Measurements from ENCODE around the gene C1S.
A peak's percentile ranks its signal among the peaks of the same experiment; 100 is the strongest.
"Not testable (repeated sequence)": the region's sequence is repeated elsewhere in the genome, so short reads cannot be mapped to it uniquely, and the experiment has no call there.

C1S gene

GRCh38 chr12:7107181-7107580 is 46.7 kb downstream of the C1S start:
- DNase-seq = not testable (repeated sequence)

- no peak for DNase-seq
These were observed 47.1 kb downstream of the C1S start for GRCh38 chr12:7107636-7108002.

- peak; percentile 80 for DNase-seq
These were observed 47.7 kb downstream of the C1S start for GRCh38 chr12:7108003-7108795.

GRCh38 chr12:7108796-7109571 is 48.5 kb downstream of the C1S start, which contains the start of gene C1RL:
TSS of gene C1RL (minus strand) at chr12:7109214. CDS start at chr12:7109180, 34 bp downstream.
- peak; percentile 91 for DNase-seq

GRCh38 chr12:7109572-7109920 is 49.0 kb downstream of the C1S start:
- DNase-seq = no peak

- no peak for DNase-seq
These were observed 50.1 kb downstream of the C1S start for GRCh38 chr12:7110661-7111060.

- DNase-seq = no peak
These were observed 51.5 kb downstream of the C1S start for GRCh38 chr12:7112041-7112440.

GRCh38 chr12:7113389-7113871 is 52.9 kb downstream of the C1S start:
- DNase-seq = peak; percentile 59

- DNase-seq = no peak
These were observed 53.5 kb downstream of the C1S start for GRCh38 chr12:7114008-7114407.

GRCh38 chr12:7114851-7115250 is 54.3 kb downstream of the C1S start:
- no peak for DNase-seq

GRCh38 chr12:7116196-7116595 is 55.7 kb downstream of the C1S start:
- no peak for DNase-seq

GRCh38 chr12:7116916-7117315 is 56.4 kb downstream of the C1S start:
- DNase-seq = no peak

- no peak for DNase-seq
These were observed 57.2 kb downstream of the C1S start for GRCh38 chr12:7117670-7118069.

GRCh38 chr12:7118881-7119280 is 58.4 kb downstream of the C1S start:
- no peak for DNase-seq

- no peak for DNase-seq
These were observed 59.6 kb downstream of the C1S start for GRCh38 chr12:7120166-7120565.

Measured in retina (tissue), 1 donor.